GM12873 (cell line): Measurements from ENCODE around the gene PGRMC1.

Source experiments
- TF ChIP-seq, protein P1 (sequence below): IDR thresholded peaks from 2 replicates; pipeline ENCODE4 v1.5.1; 2012; ENCODE audit warnings: low read depth, mild to moderate bottlenecking, moderate library complexity, low read length, control low read depth; ENCODE audit not compliant: insufficient read depth; ENCODE audit errors: missing control alignments

The PGRMC1 gene

GRCh38 chrX:119223783-119224182 is 12.3 kb upstream of the PGRMC1 start:
- TF ChIP-seq, protein P1, sequence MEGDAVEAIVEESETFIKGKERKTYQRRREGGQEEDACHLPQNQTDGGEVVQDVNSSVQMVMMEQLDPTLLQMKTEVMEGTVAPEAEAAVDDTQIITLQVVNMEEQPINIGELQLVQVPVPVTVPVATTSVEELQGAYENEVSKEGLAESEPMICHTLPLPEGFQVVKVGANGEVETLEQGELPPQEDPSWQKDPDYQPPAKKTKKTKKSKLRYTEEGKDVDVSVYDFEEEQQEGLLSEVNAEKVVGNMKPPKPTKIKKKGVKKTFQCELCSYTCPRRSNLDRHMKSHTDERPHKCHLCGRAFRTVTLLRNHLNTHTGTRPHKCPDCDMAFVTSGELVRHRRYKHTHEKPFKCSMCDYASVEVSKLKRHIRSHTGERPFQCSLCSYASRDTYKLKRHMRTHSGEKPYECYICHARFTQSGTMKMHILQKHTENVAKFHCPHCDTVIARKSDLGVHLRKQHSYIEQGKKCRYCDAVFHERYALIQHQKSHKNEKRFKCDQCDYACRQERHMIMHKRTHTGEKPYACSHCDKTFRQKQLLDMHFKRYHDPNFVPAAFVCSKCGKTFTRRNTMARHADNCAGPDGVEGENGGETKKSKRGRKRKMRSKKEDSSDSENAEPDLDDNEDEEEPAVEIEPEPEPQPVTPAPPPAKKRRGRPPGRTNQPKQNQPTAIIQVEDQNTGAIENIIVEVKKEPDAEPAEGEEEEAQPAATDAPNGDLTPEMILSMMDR = no peak

GRCh38 chrX:119226446-119226845 is 9.6 kb upstream of the PGRMC1 start:
- TF ChIP-seq, protein P1 = no peak

DNA sequence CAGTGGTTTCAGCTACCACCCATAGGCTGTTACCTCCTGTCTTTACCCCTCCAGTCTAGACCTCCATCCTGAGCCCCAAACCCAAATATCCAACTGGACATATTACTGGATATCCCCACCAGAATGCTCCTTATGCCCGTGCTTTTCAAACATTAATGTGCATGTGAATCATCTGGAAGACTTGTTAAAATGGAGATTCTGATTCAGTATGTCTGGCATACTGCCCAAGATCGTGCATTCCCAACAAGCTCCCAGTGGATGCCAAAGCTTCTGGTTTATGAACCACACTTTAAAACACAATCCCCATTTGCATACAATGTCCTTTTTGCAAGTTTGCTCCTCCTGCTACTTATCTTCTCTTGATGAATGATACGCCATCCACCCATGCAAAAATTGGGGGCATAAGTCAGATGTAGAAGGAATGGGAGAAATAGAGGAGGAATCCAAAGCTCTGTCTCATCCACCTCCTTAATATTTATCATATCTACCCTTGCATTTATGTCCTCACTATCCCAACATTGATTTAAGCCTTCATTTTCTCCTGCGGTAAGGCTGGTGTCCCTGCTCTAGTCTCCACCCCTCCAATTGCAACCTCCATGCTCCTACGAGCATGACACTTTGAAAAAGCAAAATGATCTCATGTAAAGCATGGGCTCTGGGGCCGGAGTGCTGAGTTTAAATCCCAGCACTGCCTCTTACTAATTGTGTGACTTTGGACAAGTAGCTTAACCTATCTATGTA is 7.4 kb upstream of the PGRMC1 start:
- TF ChIP-seq, protein P1 = no peak

DNA sequence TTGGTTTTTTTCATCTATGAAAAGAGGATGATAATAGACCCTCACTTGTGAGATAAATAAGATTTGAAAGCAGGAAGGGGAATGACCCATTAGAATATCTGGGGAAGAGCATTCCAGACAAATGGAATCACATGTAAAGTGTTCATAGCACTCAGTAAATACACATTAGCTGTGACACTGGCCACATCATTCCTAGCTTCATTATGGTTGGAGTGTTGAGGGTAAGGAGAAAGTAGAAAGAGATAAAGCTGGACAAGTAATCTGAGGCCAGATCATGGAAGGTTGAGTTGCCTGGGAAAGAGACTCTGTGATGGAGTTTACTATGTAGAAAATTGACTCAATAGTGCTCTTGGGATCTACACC is 6.9 kb upstream of the PGRMC1 start:
- TF ChIP-seq, protein P1 = no peak

- TF ChIP-seq, protein P1 = no peak
Measured at GRCh38 chrX:119230850-119231249, 5.2 kb upstream of the PGRMC1 start.

- TF ChIP-seq, protein P1 = no peak
Measured at GRCh38 chrX:119231936-119232445, 4.1 kb upstream of the PGRMC1 start.

GRCh38 chrX:119235051-119235511 is 1.0 kb upstream of the PGRMC1 start:
- TF ChIP-seq, protein P1 = no peak
